Right lobe of liver (tissue), 6 donors: ENCODE measurements around the gene RARB. TPM values are rescaled to one million over a fixed set of nuclear protein-coding genes. Genes with fewer than 3 reads are reported as not detected.

Source experiments
- ATAC-seq, 4 donors: fragments of 200-7000 bp; cut with Tn5 transposase; one replicate each; pipeline ENCODE4 v1.9.1; 2020; ENCODE audit warnings: mild to moderate bottlenecking in 4 of 4, moderate library complexity in 4 of 4
- DNase-seq, 3 donors: peaks; one replicate each; pipeline ENCODE4 v3.0.0-alpha.2; 2020
- H3K27ac ChIP-seq, 3 donors: fragments of 200-600 bp; one replicate each; pipeline ENCODE4 v1.8.0; 2022
- H3K27me3 ChIP-seq, 2 donors: fragments of 200-600 bp; one replicate each; pipeline ENCODE4 v1.8.0; 2022
- H3K36me3 ChIP-seq, 4 donors: fragments of 200-600 bp; sonication (generic) in 1 of 4; one replicate each; pipeline versions ENCODE4 v1.5.1 to v1.8.0; 2017 to 2022; ENCODE audit warnings: control low read depth in 1 of 4
- H3K4me1 ChIP-seq, 4 donors: fragments of 200-600 bp; sonication (generic) in 1 of 4; one replicate each; pipeline versions ENCODE4 v1.5.1 to v1.8.0; 2017 to 2022; ENCODE audit warnings: control low read depth in 1 of 4
- H3K4me3 ChIP-seq, 3 donors: fragments of 200-600 bp; one replicate each; pipeline ENCODE4 v1.8.0; 2022
- H3K9me3 ChIP-seq, 4 donors: fragments of 200-600 bp; sonication (generic) in 1 of 4; one replicate each; pipeline versions ENCODE4 v1.5.1 to v1.8.0; 2017 to 2022; ENCODE audit warnings: control low read depth in 1 of 4
- CTCF ChIP-seq, 4 donors: fragments of 200-600 bp in 3 of 4; fragments of 450-650 bp in 1 of 4; IDR thresholded peaks; one replicate each; pipeline versions ENCODE4 v1.5.1 to v1.8.0; 2016 to 2022; ENCODE audit warnings: antibody characterized with exemption in 4 of 4, mild to moderate bottlenecking in 2 of 4
- POLR2A ChIP-seq: fragments of 450-650 bp; IDR thresholded peaks from one replicate; pipeline ENCODE4 v1.6.1; 2017; ENCODE audit warnings: antibody characterized with exemption, mild to moderate bottlenecking
- WGBS: methylation state at CpG from one replicate; pipeline ENCODE4 v1.1.6; 2018; ENCODE audit warnings: low coverage, low lambda C conversion rate; ENCODE audit not compliant: insufficient coverage; ENCODE audit errors: missing lambda C conversion rate; 5-methylcytosine and 5-hydroxymethylcytosine counted together
- intact Hi-C, 2 donors: fragments of 100-400 bp; cut with DNase I; formaldehyde crosslinking; loops; one replicate each; pipeline versions ENCODE4 v1.11.2 to v1.14.1; 2022
- total RNA-seq, 6 experiments: library from RNA; depleted of rRNA in 2 of 6; stranded (reverse); fragments of >200 nt in 2 of 6; fragmentation: NEBNext Ultra II Directional in 3 of 6; extraction: Animal tissue kit (Norgen Biotek cat#: 25700) in 3 of 6; gene quantifications; one replicate each; pipeline versions ENCODE4 v1.1.0 to v1.2.4, GENCODE V29; 2016 to 2023
- donor health status: DM: no; HTN: yes; CAD: no.
- donor health status: DM: no; HTN: no; CAD: no.
- donor health status: DM: no; HTN: no; CAD: no.
- donor health status: DM: no; HTN: yes; CAD: no.
- donor health status: DM: no; HTN: yes; CAD: no.

Gene RARB
- total RNA-seq, 6 experiments from 2014 or later = 1.2 to 2.8 (median 2.1) TPM

- H3K27me3 ChIP-seq = no peaks in the 10 kb centered on the region
- ATAC-seq (no peak), DNase-seq (no peak)
- WGBS = 37% methylated on average over 8 of the region's 8 CpGs
- no peaks in the 10 kb centered on the region for H3K9me3 ChIP-seq
- no peak overlapping the region for H3K4me3 ChIP-seq
- H3K27ac ChIP-seq = no peak overlapping the region
- H3K4me1 ChIP-seq = peaks cover 0 to 18% (median 7%) of the 10 kb centered on the region in 4 donors
- no peak for TF ChIP-seq POLR2A
- no peak for TF ChIP-seq CTCF (IDR thresholded peaks at IDR 0.05)
- H3K36me3 ChIP-seq = no peaks in the 10 kb centered on the region
- intact Hi-C loops = no loop called here
These were observed 161.8 kb downstream of the RARB start for GRCh38 chr3:25589783-25590258.

- Histone ChIP-seq H3K36me3 (no peaks in the 10 kb centered on the region), H3K27ac (peak overlapping the region in 2 of 3 donors; percentile 9 to 16), H3K9me3 (no peaks in the 10 kb centered on the region), H3K4me1 (peaks cover 0 to 18% (median 7%) of the 10 kb centered on the region in 4 donors), H3K27me3 (no peaks in the 10 kb centered on the region), H3K4me3 (no peak overlapping the region)
- 41% methylated on average over 3 of the region's 3 CpGs for WGBS
- TF ChIP-seq POLR2A (no peak), CTCF (IDR thresholded peaks at IDR 0.05) (peak in 1 of 4 donors; percentile 6)
- intact Hi-C loops = no loop called here
- DNase-seq (no peak), ATAC-seq (peak; percentile 43 to 71 (median 63))
These were observed 164.5 kb downstream of the RARB start for GRCh38 chr3:25592510-25592968.

- intact Hi-C loops = no loop called here
- H3K9me3 ChIP-seq = no peaks in the 10 kb centered on the region
- H3K4me1 ChIP-seq = peaks cover 0 to 18% (median 7%) of the 10 kb centered on the region in 4 donors
- ATAC-seq (no peak), DNase-seq (no peak)
- no peak overlapping the region for H3K27ac ChIP-seq
- peaks cover 0 to 4% (median 0%) of the 10 kb centered on the region in 4 donors for H3K36me3 ChIP-seq
- no peaks in the 10 kb centered on the region for H3K27me3 ChIP-seq
- H3K4me3 ChIP-seq = no peak overlapping the region
- no peak for TF ChIP-seq CTCF (IDR thresholded peaks at IDR 0.05)
- TF ChIP-seq POLR2A = no peak
These were observed 164.9 kb downstream of the RARB start for GRCh38 chr3:25593001-25593400.

GRCh38 chr3:25594007-25594502 lies 166.0 kb downstream of the RARB start:
- 0% methylated on average over 1 of the region's 1 CpG for WGBS
- Histone ChIP-seq H3K4me3 (no peak overlapping the region), H3K36me3 (peaks cover 0 to 12% (median 3%) of the 10 kb centered on the region in 4 donors), H3K9me3 (no peaks in the 10 kb centered on the region), H3K27ac (no peak overlapping the region), H3K27me3 (no peaks in the 10 kb centered on the region), H3K4me1 (peaks cover 0 to 18% (median 7%) of the 10 kb centered on the region in 4 donors)
- intact Hi-C loops = no loop called here
- ATAC-seq = peak; percentile 64 to 69 (median 68)
- peak; percentile 70 to 84 (median 76) for TF ChIP-seq CTCF (IDR thresholded peaks at IDR 0.05)
- TF ChIP-seq POLR2A = no peak
- no peak for DNase-seq
